ENCODE measurements around the gene MIF4GD.

- TF ChIP-seq CTCF (IDR thresholded peaks at IDR 0.05) (no peak), POLR2A (IDR thresholded peaks at IDR 0.05) (no peak), EP300 (IDR thresholded peaks at IDR 0.05) (no peak), POLR2AphosphoS5 (IDR thresholded peaks at IDR 0.05) (no peak)
Measured at GRCh38 chr17:75231741-75232464, 39.1 kb downstream of the MIF4GD start.
